C4-2B (cell line): ENCODE measurements around the gene CAMTA1.

Source experiments
- H3K27ac ChIP-seq: fragments of 450-650 bp; 2 replicates; pipeline ENCODE4 v1.5.1; 2017
- CTCF ChIP-seq: fragments of 450-650 bp; conservative IDR thresholded peaks from 2 replicates; pipeline ENCODE4 v1.5.1; 2017; ENCODE audit warnings: mild to moderate bottlenecking
- ZFX ChIP-seq: fragments of 450-650 bp; IDR thresholded peaks from 2 replicates; pipeline ENCODE4 v1.6.1; 2017

CAMTA1 gene

DNA sequence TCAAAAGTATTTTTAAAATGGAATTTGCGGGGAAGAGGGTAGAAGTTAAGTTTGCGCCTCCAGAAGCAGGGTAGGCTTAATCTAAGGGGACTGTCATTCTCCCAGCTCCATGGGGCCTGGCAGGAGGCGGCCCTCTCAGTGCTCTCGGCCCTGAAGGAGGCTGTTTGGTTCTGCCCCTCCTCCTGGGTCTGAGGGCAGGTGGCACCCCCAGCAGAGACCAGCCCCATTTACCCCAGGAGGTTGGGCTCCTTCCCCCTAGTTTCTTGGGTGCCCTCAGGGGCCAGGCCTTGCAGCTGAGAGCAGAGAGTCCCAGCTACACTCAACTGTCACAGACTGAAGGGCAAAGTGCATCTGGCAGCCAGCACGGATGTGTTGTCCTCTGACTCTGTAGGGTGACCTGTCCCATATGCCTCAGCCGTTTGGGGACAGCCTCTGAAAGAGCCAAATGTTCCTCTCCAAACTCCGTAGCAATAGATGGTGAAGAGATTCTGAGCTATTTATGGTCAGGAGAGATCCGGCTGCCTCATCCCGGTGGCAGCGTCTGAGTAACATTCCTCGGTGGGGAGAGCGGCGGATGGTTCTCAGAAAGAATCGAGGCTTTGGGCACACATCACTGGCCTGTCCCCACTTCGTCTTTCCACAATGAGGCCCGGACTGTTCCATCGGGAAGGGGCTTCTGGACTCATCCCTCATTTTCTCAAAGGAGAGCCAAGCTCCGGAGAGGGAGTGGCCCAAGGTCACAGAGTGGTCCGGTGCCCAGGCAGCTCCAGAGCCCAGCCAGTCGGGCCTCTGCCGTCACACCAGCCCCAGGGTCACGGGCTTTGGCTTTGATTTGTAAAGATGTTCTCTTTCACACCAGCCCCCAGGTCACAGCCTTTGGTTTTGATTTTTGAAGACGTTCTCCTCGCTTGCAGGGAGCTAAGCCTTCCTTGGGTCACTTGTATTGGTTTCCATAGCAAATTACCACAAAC lies 561.6 kb downstream of the CAMTA1 start:
- TF ChIP-seq CTCF (no peak), ZFX (no peak)

DNA sequence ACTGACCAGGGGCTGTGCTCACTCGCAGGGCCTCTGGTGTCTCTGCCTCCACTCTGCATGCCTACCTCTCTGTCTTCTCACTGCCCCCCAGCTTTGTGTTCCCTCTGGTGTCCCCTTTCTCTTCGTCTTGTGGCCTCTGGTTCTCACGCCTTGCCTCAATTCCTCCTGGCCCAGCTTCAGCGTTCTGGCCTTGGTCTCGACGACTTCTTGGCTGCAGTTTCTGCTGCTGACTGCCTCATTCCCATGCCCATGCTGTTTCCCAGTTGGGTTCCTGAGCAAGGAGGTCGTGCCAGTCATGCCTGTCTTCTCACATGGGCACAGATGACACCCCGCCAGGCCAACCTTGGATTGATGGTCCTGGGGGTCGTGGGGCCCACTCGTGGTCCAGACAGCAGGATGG lies 562.8 kb downstream of the CAMTA1 start:
- no peak overlapping the region for H3K27ac ChIP-seq
- TF ChIP-seq CTCF (no peak), ZFX (no peak)

More for the DNA sequence above, 561.6 kb downstream of the CAMTA1 start:
- no peak overlapping the region for H3K27ac ChIP-seq

- no peak for TF ChIP-seq ZFX
- no peak overlapping the region for H3K27ac ChIP-seq
Measured at GRCh38 chr1:7348580-7348979, 563.3 kb downstream of the CAMTA1 start.

GRCh38 chr1:7350804-7351203 lies 565.5 kb downstream of the CAMTA1 start:
- TF ChIP-seq CTCF (no peak), ZFX (no peak)
- H3K27ac ChIP-seq, result no peak overlapping the region

- no peak for TF ChIP-seq ZFX
- TF ChIP-seq CTCF, result no peak
Measured at GRCh38 chr1:7351649-7352048, 566.4 kb downstream of the CAMTA1 start.

GRCh38 chr1:7352364-7352763 lies 567.1 kb downstream of the CAMTA1 start:
- H3K27ac ChIP-seq, result no peak overlapping the region
- TF ChIP-seq CTCF, result no peak
- TF ChIP-seq ZFX, result no peak

More at GRCh38 chr1:7351649-7352048, 566.4 kb downstream of the CAMTA1 start:
- H3K27ac ChIP-seq, result no peak overlapping the region

DNA sequence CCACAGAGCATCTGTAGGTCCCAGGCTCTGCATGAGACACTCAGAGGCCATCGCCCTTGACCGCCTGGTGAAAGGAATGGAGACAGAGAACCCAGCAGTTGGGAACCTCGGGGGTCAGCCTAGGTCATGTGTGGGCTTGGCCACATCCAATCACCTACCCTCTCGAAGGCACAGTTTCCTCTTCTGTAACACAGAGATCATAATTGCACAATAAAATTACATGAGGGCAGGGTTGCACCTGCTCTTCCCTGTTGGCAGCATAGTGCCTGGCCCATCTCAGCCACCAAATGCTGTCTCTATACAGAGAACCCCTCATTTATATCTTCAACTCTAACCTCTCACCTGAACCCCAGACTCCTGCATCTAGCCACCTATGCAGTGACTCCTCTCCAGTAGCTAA lies 567.7 kb downstream of the CAMTA1 start:
- H3K27ac ChIP-seq, result no peak overlapping the region
- TF ChIP-seq CTCF (no peak), ZFX (no peak)

- no peak for TF ChIP-seq ZFX
- no peak for TF ChIP-seq CTCF
- H3K27ac ChIP-seq, result no peak overlapping the region
Measured at GRCh38 chr1:7355646-7356045, 570.4 kb downstream of the CAMTA1 start.
